Activated T-cell treated with anti-CD3 and anti-CD28 coated beads, Interleukin-2, amount 50 U/mL, for 1 hour (primary cell): ENCODE measurements around the gene RUNX2.

ENCODE experiments used
- DNase-seq: peaks from one replicate; pipeline ENCODE4 v3.0.0-alpha.2; 2020

The RUNX2 gene

DNA sequence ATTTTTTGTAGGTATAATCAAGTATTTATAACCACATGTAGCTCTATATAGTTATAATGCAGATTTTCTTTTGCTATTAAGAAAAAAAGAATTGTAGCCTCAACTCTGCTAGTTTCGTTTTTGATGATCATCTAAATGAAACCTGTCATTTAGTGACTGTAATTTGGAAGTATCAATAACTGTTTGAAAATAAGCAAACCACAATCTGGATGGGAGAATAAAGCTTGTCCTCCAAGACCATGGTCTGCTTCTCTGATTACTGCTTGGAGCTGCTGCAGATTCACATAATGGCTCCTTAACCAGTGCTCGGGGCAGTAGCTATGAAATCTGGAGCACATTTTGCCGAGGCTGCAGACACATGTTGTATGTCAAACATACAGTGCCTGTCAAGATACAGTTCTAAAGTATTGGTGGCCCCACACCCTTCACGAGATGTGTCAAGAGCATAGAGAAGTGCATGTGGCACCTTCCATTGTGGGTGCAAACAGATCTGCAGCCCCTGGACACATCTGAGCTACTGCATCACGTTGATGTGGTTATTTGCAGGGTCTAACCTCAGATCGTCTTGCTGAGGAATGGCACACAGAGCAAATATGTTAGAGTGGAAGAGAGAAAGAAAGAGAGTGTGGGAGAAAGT lies 305.3 kb downstream of the RUNX2 start:
- no peak for DNase-seq

- no peak for DNase-seq
Observed at GRCh38 chr6:45634231-45634630, 306.1 kb downstream of the RUNX2 start.

DNA sequence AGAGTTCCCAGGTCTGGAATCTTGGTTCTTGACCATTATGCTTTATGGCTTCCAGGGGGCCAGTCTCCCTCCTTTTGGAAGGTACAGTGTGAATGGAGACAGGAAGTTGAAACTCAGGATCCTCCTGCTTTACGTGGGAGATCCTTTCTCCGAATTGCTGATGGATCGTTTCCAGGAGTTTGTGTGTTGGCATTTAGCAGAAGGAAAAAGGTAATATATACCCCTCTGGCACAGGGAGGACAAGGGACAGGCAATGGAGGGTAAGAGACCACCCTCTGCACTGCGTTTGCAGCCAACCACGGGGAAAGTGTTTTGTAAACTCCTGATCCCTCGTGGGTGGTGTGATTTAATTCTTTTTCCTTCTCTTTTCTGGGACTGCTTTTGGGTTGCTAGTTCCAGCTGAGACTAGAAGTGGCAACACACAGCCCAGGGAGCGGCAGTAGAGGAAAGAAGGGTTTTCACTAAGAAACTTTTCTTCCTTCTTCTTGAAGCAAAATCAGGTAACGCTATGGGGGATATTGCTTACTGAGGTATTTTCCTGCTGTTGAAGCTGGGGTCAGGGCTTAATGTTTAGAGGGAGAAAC lies 307.2 kb downstream of the RUNX2 start:
- DNase-seq, result no peak

DNA sequence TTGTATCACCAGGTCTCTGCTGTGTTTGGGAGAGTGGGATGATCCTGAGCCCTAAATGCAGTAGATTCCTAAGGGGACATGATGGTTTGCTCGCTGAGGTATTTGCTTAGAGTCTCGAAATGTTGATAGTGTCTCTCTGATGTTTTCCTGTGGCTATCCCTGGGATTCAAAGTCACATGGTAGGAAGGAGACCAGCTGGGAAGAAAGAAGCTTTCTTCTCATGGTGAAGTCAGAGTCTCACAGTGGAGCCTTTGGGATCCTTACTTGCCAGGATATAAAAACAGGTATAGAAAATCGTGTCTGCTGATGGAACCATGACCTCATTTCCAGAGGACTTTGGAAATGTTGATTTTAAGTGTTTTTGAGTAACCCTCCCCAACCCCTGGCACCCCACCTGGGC lies 308.9 kb downstream of the RUNX2 start:
- DNase-seq, result no peak

- DNase-seq, result no peak
Observed at GRCh38 chr6:45637611-45638257, 309.6 kb downstream of the RUNX2 start.

- no peak for DNase-seq
Observed at GRCh38 chr6:45640081-45640491, 312.0 kb downstream of the RUNX2 start.

DNA sequence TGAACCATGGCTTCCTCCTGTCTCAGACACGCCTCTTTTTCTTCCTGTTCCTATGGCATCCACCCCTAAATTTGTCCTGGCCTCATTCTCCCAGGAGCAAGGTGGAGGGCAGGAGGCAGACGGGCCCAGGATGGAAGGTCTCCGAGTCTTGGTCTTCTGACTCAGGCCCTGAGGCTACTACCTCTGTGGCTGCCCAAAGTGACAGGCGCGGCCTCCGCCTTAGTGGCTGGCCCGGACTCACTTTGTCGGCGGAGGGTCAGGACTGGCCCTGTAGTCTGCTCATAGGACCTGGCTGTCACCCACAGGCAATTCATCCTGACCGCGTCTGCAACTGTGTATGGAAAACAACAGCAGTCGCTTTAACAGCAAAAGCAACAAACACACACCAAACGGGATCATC lies 312.7 kb downstream of the RUNX2 start:
- DNase-seq, result no peak

- DNase-seq, result no peak
Observed at GRCh38 chr6:45642331-45643125, 314.4 kb downstream of the RUNX2 start.

DNA sequence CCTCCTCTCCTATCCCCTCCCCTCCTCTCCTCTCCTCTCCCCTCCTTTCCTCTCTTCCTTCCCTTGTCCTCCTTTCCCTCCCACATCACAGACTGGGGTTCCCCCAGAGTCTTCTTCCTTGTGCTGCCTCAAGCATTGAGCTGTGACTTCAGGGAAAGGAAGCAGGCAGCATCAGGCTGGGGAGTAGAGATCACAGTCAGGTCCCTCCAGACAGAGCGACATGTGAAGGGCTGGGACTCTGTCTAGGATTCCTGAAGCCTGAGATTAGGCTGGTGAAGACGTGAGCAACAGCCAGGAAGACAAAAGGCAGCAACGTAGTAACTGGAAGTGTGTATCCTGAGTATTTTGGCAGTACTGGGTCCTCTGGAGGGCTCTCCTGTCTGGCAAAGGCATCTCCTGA lies 315.0 kb downstream of the RUNX2 start:
- no peak for DNase-seq

- DNase-seq, result no peak
Observed at GRCh38 chr6:45644720-45645119, 316.6 kb downstream of the RUNX2 start.

GRCh38 chr6:45645302-45645701 lies 317.2 kb downstream of the RUNX2 start:
- no peak for DNase-seq

GRCh38 chr6:45647341-45648261 lies 319.5 kb downstream of the RUNX2 start:
- DNase-seq, result no peak

DNA sequence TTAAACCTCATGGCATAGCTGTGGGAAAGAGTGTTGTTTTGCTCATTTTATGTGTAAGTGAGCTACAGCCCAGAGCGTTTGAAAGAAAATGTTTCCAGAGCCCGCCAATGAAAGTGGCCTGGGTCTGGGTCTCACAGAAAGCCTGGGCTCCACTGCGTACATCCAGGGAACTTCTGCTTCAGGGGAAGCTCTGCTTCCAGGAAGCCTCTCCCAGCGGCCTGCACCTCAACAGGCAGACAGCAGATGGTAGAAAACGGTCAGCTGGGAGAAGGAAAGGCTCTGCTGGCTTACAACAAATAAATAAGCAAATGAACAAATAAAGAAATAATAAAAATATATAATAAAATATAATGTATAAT lies 320.1 kb downstream of the RUNX2 start:
- no peak for DNase-seq

DNA sequence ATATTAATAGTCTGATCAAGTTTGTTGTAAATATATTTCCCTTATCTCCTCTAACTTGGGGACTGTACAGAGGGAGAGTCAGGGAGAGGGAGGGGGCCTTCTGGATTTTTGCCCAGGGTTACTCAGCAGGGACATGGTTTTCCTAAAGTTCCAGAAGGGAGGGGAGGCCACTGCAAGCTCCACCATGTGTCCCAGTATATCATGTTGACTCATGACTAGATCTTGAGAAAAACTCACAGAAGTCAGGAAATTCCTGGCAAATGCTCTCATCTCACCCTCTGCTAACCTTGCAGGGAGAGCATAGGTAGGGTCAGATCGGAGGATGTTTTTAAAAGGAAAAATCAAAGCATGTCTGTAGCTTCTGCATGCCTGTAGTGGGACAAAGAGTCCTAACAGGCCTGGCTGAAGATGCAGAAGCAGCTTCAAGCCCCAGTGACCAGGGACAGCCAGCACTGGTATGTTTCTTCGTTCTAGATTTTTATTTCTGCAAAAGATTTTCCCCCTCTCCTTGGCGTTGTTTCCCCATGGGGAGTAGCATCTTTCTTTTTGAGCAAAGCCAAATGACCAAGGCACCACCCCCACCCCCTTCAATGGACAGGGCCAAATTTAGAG lies 322.5 kb downstream of the RUNX2 start:
- no peak for DNase-seq

GRCh38 chr6:45651301-45651700 lies 323.2 kb downstream of the RUNX2 start:
- DNase-seq, result no peak

DNA sequence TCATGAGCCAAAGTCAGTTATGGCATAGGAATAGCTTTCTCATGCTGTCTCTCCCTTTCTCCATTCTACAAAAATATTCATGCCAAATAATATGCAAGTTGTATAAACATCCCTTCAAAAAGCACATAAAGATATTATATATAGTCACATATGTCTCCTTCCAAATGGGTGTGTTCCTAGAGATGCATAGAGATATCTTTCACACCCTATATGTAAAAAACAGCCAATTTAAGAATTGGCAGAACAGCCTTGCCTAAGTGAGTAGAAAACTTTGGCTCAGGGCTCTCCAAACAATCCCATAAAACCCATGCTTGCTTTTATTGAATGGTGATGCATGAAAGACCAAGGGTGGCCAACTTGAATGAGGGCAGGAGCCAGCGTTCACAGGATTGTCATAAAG lies 324.3 kb downstream of the RUNX2 start:
- no peak for DNase-seq

GRCh38 chr6:45653117-45653883 lies 325.2 kb downstream of the RUNX2 start:
- DNase-seq, result no peak

DNA sequence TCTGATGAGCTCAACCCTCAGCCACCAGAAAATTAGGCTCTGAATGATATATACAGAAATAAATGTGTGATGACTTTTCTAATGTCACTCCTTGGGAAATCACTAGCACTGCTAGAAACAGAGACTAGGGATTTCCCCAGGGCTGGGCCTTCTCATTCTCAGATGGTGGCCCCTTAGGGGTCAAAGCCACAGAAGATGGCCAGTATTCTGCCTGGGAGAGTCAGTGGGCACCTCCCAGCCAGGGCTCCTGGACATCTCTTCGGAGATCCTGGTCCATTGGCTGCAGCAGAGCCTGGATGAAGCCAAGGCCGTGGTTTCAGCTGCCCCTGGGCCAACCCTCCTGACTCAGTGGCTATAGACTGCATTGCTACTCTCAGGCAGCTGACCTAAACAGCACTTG lies 326.5 kb downstream of the RUNX2 start:
- no peak for DNase-seq

DNA sequence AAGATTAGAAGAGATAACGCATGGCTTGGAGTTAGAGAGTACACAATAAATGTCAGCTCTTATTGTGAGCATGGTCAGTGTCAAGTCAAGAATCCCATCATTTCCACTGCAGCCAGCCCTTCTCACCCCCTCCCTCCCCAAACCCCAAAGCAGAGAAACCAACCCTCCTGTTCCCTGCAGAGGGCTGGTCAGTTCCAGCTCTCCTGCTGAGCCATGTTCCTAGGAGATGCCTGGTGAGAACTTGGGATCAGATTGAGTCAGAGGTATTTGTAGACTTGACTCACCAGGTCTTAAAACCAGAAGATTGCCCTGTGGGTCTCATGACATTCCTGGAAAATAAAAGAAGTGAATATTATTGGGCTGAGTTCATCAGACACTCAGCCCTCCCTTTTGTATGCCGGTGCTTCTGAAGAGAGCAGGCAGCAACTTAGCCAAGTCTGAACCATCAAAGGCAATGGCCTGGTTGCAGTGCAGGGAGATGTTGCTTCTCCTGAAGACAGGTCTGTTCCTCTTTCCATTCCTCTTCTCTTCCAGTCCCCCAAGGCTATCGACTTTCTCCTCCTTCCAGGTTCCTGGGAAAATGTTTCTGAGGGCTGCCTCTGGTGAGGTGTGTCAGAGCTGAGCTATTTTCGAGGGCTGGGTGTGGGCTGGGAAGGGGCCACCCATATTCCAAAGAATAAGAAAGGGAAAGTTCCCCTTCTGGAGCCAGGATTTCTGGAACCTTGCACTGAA lies 327.8 kb downstream of the RUNX2 start:
- no peak for DNase-seq

DNA sequence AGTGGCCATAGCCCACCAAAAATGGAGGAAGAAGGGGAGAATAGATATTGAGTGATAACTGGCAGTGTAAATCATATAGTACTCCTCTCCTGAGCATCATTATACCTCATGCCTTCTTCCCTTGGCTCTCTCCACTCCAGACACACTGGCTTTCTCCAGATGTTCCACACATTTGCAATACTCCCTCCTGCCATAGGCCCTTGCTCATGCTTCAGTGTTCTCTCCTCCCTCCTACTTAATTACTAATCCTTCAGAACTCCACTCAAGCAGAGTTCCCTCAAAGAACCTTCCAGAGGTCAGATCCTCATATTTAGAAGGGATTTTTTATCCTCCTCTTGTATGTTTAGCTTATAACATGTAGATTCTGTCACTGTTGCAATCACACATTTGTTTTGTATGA lies 329.1 kb downstream of the RUNX2 start:
- DNase-seq, result no peak

- no peak for DNase-seq
Observed at GRCh38 chr6:45658400-45658799, 330.3 kb downstream of the RUNX2 start.
